GM12878 (cell line): Measurements from ENCODE around the gene FGF1. TPM values are rescaled to one million over a fixed set of nuclear protein-coding genes. Genes with fewer than 3 reads are reported as not detected.

Experiments
- ATAC-seq: fragments of 200-7000 bp; cut with Tn5 transposase; 3 replicates; pipeline ENCODE4 v1.9.1; 2020; ENCODE audit warnings: mild to moderate bottlenecking, moderate library complexity
- BruUV-seq: library from RNA; stranded (reverse); fragments of 400-500 nt; replicated peaks from 2 replicates; lab custom pipeline; 2021; lab: Mats Ljungman, UMichigan
- CTCF ChIA-PET: fragments of 300-600 bp; sonication (Branson Sonifier 250); formaldehyde crosslinking; extraction: SDS; loops from one replicate; lab custom pipeline; 2021; ENCODE audit warnings: inconsistent platforms; lab: Yijun Ruan, JAX
- POLR2A ChIA-PET: fragments of 350-600 bp; formaldehyde crosslinking; extraction: SDS; loops from one replicate; lab custom pipeline; 2021; ENCODE audit warnings: inconsistent platforms; lab: Charles Lee
- RAD21 ChIA-PET: fragments of 300-600 bp; sonication (Branson Sonifier 250); formaldehyde crosslinking; loops from one replicate; lab custom pipeline; 2023; ENCODE audit warnings: antibody characterized with exemption; ENCODE audit not compliant: unreplicated experiment; lab: Charles Lee
- SMC1A ChIA-PET: fragments of 300-600 bp; sonication (Branson Sonifier 250); formaldehyde crosslinking; loops from one replicate; lab custom pipeline; 2023; ENCODE audit not compliant: unreplicated experiment, uncharacterized antibody; lab: Charles Lee
- DNase-seq: peaks from one replicate; pipeline ENCODE4 v3.0.0-alpha.2; 2011; ENCODE audit warnings: low read depth, low spot score
- FAIRE-seq: peaks from 3 replicates; lab custom pipeline; 2011; peaks lifted over from hg19 to GRCh38; lab: Jason Lieb, UNC
- H2AFZ ChIP-seq: 2 replicates; pipeline ENCODE4 v1.6.0; 2011; ENCODE audit warnings: low read depth, low read length, control low read depth; ENCODE audit not compliant: control insufficient read depth
- H3K27ac ChIP-seq: 2 replicates; pipeline ENCODE4 v1.5.1; 2011; ENCODE audit warnings: control low read depth; ENCODE audit not compliant: control insufficient read depth, insufficient read depth
- H3K27me3 ChIP-seq, 2 experiments: replicated peaks in 1 of 2; 2 replicates each; pipeline versions ENCODE4 v1.6.0 to v1.6.1; 2011; ENCODE audit warnings: low read length in 1 of 2; ENCODE audit not compliant: control insufficient read depth in 2 of 2, insufficient read depth in 2 of 2
- H3K36me3 ChIP-seq, 2 experiments: 2 replicates each; pipeline ENCODE4 v1.5.1; 2011; ENCODE audit warnings: low read length in 1 of 2; ENCODE audit not compliant: control insufficient read depth in 2 of 2, insufficient read depth in 2 of 2
- H3K4me1 ChIP-seq: 2 replicates; pipeline ENCODE4 v1.6.1; 2011; ENCODE audit warnings: mild to moderate bottlenecking, low read length, moderate library complexity, mixed read lengths; ENCODE audit not compliant: control insufficient read depth, insufficient read depth
- H3K4me2 ChIP-seq: 2 replicates; pipeline ENCODE4 v1.6.0; 2011; ENCODE audit warnings: control low read depth; ENCODE audit not compliant: control insufficient read depth, insufficient read depth
- H3K4me3 ChIP-seq: fragments of 200-600 bp; sonication (generic); 2 replicates; pipeline ENCODE4 v1.5.1; 2016
- H3K79me2 ChIP-seq: 2 replicates; pipeline ENCODE4 v1.6.0; 2011; ENCODE audit warnings: low read length; ENCODE audit not compliant: control insufficient read depth, insufficient read depth
- H3K9ac ChIP-seq: 2 replicates; pipeline ENCODE4 v1.8.0; 2011; ENCODE audit warnings: low read length, control low read depth, mixed read lengths; ENCODE audit not compliant: control insufficient read depth, insufficient read depth
- H3K9me3 ChIP-seq: replicated peaks from 3 replicates; pipeline ENCODE4 v1.5.1; 2011; ENCODE audit warnings: mild to moderate bottlenecking, low read length; ENCODE audit not compliant: control insufficient read depth, insufficient read depth
- H4K20me1 ChIP-seq: 2 replicates; pipeline ENCODE4 v1.6.0; 2011; ENCODE audit not compliant: control insufficient read depth, insufficient read depth
- NFIC ChIP-seq: IDR thresholded peaks from 2 replicates; pipeline ENCODE4 v1.6.1; 2012; ENCODE audit warnings: low read depth, mild to moderate bottlenecking, inconsistent platforms, low read length, moderate library complexity
- PML ChIP-seq: IDR thresholded peaks from 2 replicates; pipeline ENCODE4 v1.6.1; 2012; ENCODE audit warnings: low read length, inconsistent platforms
- POLR2AphosphoS2 ChIP-seq: IDR thresholded peaks from 2 replicates; pipeline ENCODE4 v1.6.1; 2011; ENCODE audit warnings: low read depth, mild to moderate bottlenecking, low read length, improper control_type of control experiment, moderate library complexity
- YBX1 ChIP-seq: fragments of 450-650 bp; IDR thresholded peaks from 2 replicates; pipeline ENCODE4 v1.6.1; 2016; ENCODE audit warnings: antibody characterized with exemption
- WGBS: methylation state at CpG from one replicate; pipeline ENCODE4 v1.1.6; 2016; ENCODE audit warnings: low lambda C conversion rate; ENCODE audit not compliant: insufficient replicate concordance, insufficient coverage; ENCODE audit errors: missing lambda C conversion rate; 5-methylcytosine and 5-hydroxymethylcytosine counted together
- in situ Hi-C: fragments of 300-500 bp; cut with MboI; formaldehyde crosslinking; loops from 9 replicates; pipeline ENCODE4 v1.14.3; 2018; ENCODE audit warnings: mixed read lengths
- intact Hi-C: fragments of 100-400 bp; cut with micrococcal nuclease; formaldehyde crosslinking; loops from one replicate; pipeline ENCODE4 v1.14.2; 2022; ENCODE audit not compliant: unreplicated experiment
- polyA plus RNA-seq, 11 experiments: library from polyadenylated mRNA; depleted of rRNA in 4 of 11; unstranded in 6 of 11; stranded (reverse) in 5 of 11; fragments of >200 nt; fragmentation: Nextera tagmentation in 4 of 11; fragmentation: Illumina TruSeq in 1 of 11; extraction: Ambion mirVana in 4 of 11; extraction: Trizol in 1 of 11; gene quantifications; 1 replicate in 1 of 11; 2 replicates in 10 of 11; pipeline versions ENCODE4 v1.2.1 to v1.2.3, GENCODE V29; 2011 to 2016; ENCODE audit warnings: inconsistent platforms in 2 of 11, missing spikeins in 2 of 11, low read depth in 1 of 11
- total RNA-seq, 4 experiments: library from RNA; depleted of rRNA in 3 of 4; stranded (reverse); fragments of >200 nt in 3 of 4; fragmentation: Illumina TruSeq in 1 of 4; extraction: Trizol in 1 of 4; gene quantifications; 2 replicates each; pipeline versions ENCODE4 v1.2.1 to v1.2.3, GENCODE V29; 2013 to 2021
- TF ChIP-seq, protein P1 (sequence below): fragments of 450-650 bp; IDR thresholded peaks from 2 replicates; pipeline ENCODE4 v1.6.1; 2017; ENCODE audit warnings: mild to moderate bottlenecking

The FGF1 gene
- total and polyA plus RNA-seq, 10 of the 15 experiments (the other 5 are each of a cell fraction or from before 2014, with no cell fraction given), result not detected

DNA sequence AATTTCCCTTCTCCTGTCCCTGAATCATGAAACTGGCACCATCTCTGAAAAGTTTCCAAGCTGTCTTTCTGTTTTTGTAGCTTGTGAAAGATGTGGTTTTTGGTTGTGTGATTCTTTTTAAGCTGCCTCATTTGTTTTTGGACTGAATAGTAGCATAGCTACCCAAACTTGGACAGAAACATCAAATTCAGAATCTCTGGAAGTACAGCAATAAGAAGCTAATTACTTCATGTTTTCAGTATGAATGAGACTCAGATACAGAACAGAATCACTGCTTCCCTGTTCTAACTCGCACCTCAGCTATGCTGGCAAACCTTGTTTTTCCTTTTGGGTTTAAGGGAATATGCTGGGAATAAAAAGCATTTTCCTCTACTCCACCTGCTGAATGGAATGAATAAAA, 101.0 kb downstream of the FGF1 start:
- H3K27ac ChIP-seq, result no peak overlapping the region
- BruUV-seq, result no TSS peak
- ChIA-PET RAD21 (no interaction called here), SMC1A (interaction anchor here (0.8 to 1.3 kb wide), 3 partner anchors 8 to 39 kb away, joined by 3 read pairs; no protein-coding TSS in a partner anchor), CTCF (interaction anchor here (1.2 to 4.0 kb wide), 7 partner anchors 10 to 437 kb away, joined by 3 to 20 read pairs (median 5); no protein-coding TSS in a partner anchor), POLR2A (no interaction called here)
- DNase-seq (no peak), FAIRE-seq (no peak), ATAC-seq (no peak)
- H3K79me2 ChIP-seq, result no peaks in the 10 kb centered on the region
- no peak overlapping the region for H2AFZ ChIP-seq
- no peaks in the 10 kb centered on the region for H3K36me3 ChIP-seq
- no peaks in the 10 kb centered on the region for H4K20me1 ChIP-seq
- H3K9me3 ChIP-seq, result no peaks in the 10 kb centered on the region
- no peaks in the 10 kb centered on the region for H3K4me1 ChIP-seq
- TF ChIP-seq PML (no peak), NFIC (no peak), POLR2AphosphoS2 (no peak), YBX1 (no peak)
- TF ChIP-seq, protein P1, sequence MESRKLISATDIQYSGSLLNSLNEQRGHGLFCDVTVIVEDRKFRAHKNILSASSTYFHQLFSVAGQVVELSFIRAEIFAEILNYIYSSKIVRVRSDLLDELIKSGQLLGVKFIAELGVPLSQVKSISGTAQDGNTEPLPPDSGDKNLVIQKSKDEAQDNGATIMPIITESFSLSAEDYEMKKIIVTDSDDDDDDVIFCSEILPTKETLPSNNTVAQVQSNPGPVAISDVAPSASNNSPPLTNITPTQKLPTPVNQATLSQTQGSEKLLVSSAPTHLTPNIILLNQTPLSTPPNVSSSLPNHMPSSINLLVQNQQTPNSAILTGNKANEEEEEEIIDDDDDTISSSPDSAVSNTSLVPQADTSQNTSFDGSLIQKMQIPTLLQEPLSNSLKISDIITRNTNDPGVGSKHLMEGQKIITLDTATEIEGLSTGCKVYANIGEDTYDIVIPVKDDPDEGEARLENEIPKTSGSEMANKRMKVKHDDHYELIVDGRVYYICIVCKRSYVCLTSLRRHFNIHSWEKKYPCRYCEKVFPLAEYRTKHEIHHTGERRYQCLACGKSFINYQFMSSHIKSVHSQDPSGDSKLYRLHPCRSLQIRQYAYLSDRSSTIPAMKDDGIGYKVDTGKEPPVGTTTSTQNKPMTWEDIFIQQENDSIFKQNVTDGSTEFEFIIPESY, result no peak
- no peaks in the 10 kb centered on the region; a peak in 1 of 4 replicates for H3K27me3 ChIP-seq
- in situ Hi-C loops, result no loop called here
- 0% methylated on average over 1 of the region's 1 CpG for WGBS
- intact Hi-C loops, result no loop called here
- H3K4me3 ChIP-seq, result no peak overlapping the region
- H3K4me2 ChIP-seq, result no peak overlapping the region
- H3K9ac ChIP-seq, result no peak overlapping the region
